OCI-LY3 (cell line): ENCODE results near the gene FLACC1.

Experiments
- CTCF ChIP-seq: fragments of 200-600, 300-600 bp; sonication (generic); IDR thresholded peaks from 2 replicates; pipeline ENCODE4 v1.5.1; 2014; ENCODE audit warnings: antibody characterized with exemption, low read length, low read depth
- EZH2phosphoT487 ChIP-seq: fragments of 200-600 bp; shearing (Covaris generic); IDR thresholded peaks from 2 replicates; pipeline ENCODE4 v1.6.1; 2018; ENCODE audit warnings: antibody characterized with exemption, mixed run types, low read depth

DNA sequence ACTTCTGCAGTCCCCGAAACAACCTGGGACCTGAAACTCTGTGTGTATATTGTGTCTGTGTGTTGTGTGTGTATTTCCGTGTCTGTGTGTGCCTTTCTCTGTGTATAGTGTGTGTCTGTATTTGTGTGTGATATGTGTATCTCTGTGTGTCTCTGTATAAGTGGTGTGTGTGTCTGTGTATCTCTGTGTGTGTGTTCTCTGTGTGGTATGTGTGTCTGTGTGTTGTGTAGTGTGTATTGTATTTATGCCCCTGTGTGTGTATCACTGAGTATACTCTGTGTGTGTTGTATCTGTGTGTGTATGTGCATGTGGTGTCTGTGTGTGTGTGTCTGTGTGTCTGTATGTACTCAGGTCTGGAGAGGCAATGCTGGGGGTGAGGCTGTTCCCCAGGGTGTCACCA lies 85.2 kb downstream of the FLACC1 start:
- no peak for TF ChIP-seq CTCF
- TF ChIP-seq EZH2phosphoT487 = no peak
